Esophagus squamous epithelium (tissue), 5 donors: ENCODE data around the gene RNF115. TPM values are rescaled to one million over a fixed set of nuclear protein-coding genes. Genes with fewer than 3 reads are reported as not detected.
"Not testable (repeated sequence)": the region's sequence is repeated elsewhere in the genome, so short reads cannot be mapped to it uniquely, and the experiment has no call there.

ENCODE experiments used
- DNase-seq: peaks from one replicate; lab custom pipeline; 2025; lab: John Stamatoyannopoulos, UW
- H3K27ac ChIP-seq, 4 donors: fragments of 200-600 bp; sonication (generic); one replicate each; pipeline ENCODE4 v1.5.1; 2016 to 2019; ENCODE audit warnings: mild to moderate bottlenecking in 1 of 4
- H3K27me3 ChIP-seq, 4 donors: fragments of 200-600 bp; sonication (generic); 1 replicate in 3 of 4; 2 replicates in 1 of 4; pipeline versions ENCODE4 v1.5.1 to v1.6.0; 2017 to 2021; ENCODE audit warnings: antibody characterized with exemption in 1 of 4
- H3K36me3 ChIP-seq, 3 donors: fragments of 200-600 bp; sonication (generic); one replicate each; pipeline ENCODE4 v1.5.1; 2016 to 2019
- H3K4me1 ChIP-seq, 3 donors: fragments of 200-600 bp; sonication (generic); one replicate each; pipeline ENCODE4 v1.5.1; 2017 to 2019
- H3K4me3 ChIP-seq, 4 donors: fragments of 200-600 bp; sonication (generic); 1 replicate in 3 of 4; 2 replicates in 1 of 4; pipeline ENCODE4 v1.5.1; 2016 to 2019; ENCODE audit warnings: mild to moderate bottlenecking in 2 of 4, moderate library complexity in 1 of 4
- H3K9me3 ChIP-seq, 3 donors: fragments of 200-600 bp; sonication (generic); one replicate each; pipeline ENCODE4 v1.5.1; 2016 to 2019
- POLR2A ChIP-seq, 4 donors: fragments of 450-650 bp; IDR thresholded peaks; one replicate each; pipeline ENCODE4 v1.6.1; 2017; ENCODE audit warnings: antibody characterized with exemption in 4 of 4, mild to moderate bottlenecking in 4 of 4, moderate library complexity in 3 of 4
- WGBS, 2 donors: methylation state at CpG; one replicate each; pipeline ENCODE4 v1.1.5; 2018; 5-methylcytosine and 5-hydroxymethylcytosine counted together
- intact Hi-C: fragments of 100-400 bp; cut with DNase I; formaldehyde crosslinking; loops from one replicate; pipeline ENCODE4 v1.15.0; 2022
- total RNA-seq, 4 donors: library from RNA; depleted of rRNA; stranded (reverse); fragments of >200 nt; gene quantifications; one replicate each; pipeline ENCODE4 v1.1.0, GENCODE V29; 2016
- TF ChIP-seq, protein P1 (sequence below), 6 experiments: fragments of 450-650 bp in 4 of 6; fragments of 200-600 bp in 2 of 6; sonication (generic) in 2 of 6; IDR thresholded peaks; one replicate each; pipeline ENCODE4 v1.5.1; 2016 to 2019; ENCODE audit warnings: antibody characterized with exemption in 6 of 6, mild to moderate bottlenecking in 4 of 6, moderate library complexity in 4 of 6
- donor health status: DM: yes; HTN: yes; CAD: no.

Gene RNF115
- total RNA-seq, 4 donors from 2014 or later, result 4.3 to 17.5 (median 6.1) TPM

DNA sequence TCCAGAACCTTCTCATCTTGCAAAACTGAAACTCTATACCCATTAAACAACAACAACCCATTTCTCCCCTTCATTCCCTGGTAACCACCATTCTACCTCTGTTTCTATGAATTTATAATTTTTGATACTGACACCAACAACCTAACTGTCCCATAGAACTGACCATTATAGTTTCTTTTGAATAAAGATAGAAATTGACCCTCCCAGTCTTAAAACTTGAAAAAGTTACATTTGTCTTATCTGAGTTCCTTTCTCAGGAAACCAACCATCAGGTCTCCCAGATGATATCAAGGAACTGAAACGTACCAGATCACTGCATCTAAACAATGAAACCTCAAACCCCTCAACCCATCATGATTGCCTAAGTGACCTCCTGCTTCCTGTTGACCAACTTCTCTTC is 27.1 kb downstream of the RNF115 start:
- H3K9me3 ChIP-seq, result peaks cover 0 to 12% (median 5%) of the 10 kb centered on the region in 3 donors
- no peak overlapping the region for H3K4me3 ChIP-seq
- peaks cover 0 to 11% (median 0%) of the 10 kb centered on the region in 3 donors for H3K4me1 ChIP-seq
- 35 to 82% methylated on average over 1 of the region's 1 CpG for WGBS, 2 donors
- intact Hi-C loops, result no loop called here
- no peak for TF ChIP-seq POLR2A (IDR thresholded peaks at IDR 0.05)
- TF ChIP-seq, protein P1, sequence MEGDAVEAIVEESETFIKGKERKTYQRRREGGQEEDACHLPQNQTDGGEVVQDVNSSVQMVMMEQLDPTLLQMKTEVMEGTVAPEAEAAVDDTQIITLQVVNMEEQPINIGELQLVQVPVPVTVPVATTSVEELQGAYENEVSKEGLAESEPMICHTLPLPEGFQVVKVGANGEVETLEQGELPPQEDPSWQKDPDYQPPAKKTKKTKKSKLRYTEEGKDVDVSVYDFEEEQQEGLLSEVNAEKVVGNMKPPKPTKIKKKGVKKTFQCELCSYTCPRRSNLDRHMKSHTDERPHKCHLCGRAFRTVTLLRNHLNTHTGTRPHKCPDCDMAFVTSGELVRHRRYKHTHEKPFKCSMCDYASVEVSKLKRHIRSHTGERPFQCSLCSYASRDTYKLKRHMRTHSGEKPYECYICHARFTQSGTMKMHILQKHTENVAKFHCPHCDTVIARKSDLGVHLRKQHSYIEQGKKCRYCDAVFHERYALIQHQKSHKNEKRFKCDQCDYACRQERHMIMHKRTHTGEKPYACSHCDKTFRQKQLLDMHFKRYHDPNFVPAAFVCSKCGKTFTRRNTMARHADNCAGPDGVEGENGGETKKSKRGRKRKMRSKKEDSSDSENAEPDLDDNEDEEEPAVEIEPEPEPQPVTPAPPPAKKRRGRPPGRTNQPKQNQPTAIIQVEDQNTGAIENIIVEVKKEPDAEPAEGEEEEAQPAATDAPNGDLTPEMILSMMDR (IDR thresholded peaks at IDR 0.05), result no peak
- DNase-seq, result no peak
- H3K36me3 ChIP-seq, result peaks cover 0 to 16% (median 0%) of the 10 kb centered on the region in 3 donors
- H3K27me3 ChIP-seq, result no peaks in the 10 kb centered on the region
- H3K27ac ChIP-seq, result no peak overlapping the region

GRCh38 chr1:145795257-145795881 is 28.5 kb downstream of the RNF115 start:
- TF ChIP-seq, protein P1 (IDR thresholded peaks at IDR 0.05), result no peak
- no peak for TF ChIP-seq POLR2A (IDR thresholded peaks at IDR 0.05)
- H3K36me3 ChIP-seq, result peaks cover 0 to 16% (median 0%) of the 10 kb centered on the region in 3 donors
- no peak for DNase-seq
- no peak overlapping the region for H3K27ac ChIP-seq
- 94 to 96% methylated on average over 10 of the region's 10 CpGs for WGBS, 2 donors
- intact Hi-C loops, result no loop called here
- no peak overlapping the region for H3K4me3 ChIP-seq
- H3K4me1 ChIP-seq, result peaks cover 0 to under 1% (median 0%) of the 10 kb centered on the region in 3 donors
- H3K9me3 ChIP-seq, result peaks cover 0 to 12% (median 5%) of the 10 kb centered on the region in 3 donors
- H3K27me3 ChIP-seq, result no peaks in the 10 kb centered on the region

- WGBS, 2 donors, result 81 to 84% methylated on average over 1 of the region's 1 CpG
- intact Hi-C loops, result no loop called here
- peaks cover 0 to 29% (median 0%) of the 10 kb centered on the region in 3 donors for H3K36me3 ChIP-seq
- H3K4me3 ChIP-seq, result no peak overlapping the region
- no peaks in the 10 kb centered on the region for H3K27me3 ChIP-seq
- DNase-seq, result no peak
- no peak overlapping the region for H3K27ac ChIP-seq
- TF ChIP-seq, protein P1 (IDR thresholded peaks at IDR 0.05), result no peak
- TF ChIP-seq POLR2A (IDR thresholded peaks at IDR 0.05), result no peak
- no peaks in the 10 kb centered on the region for H3K4me1 ChIP-seq
- H3K9me3 ChIP-seq, result peaks cover 0 to 12% (median 5%) of the 10 kb centered on the region in 3 donors
Observed at GRCh38 chr1:145792484-145792883, 31.4 kb downstream of the RNF115 start.

GRCh38 chr1:145791860-145792259 is 32.0 kb downstream of the RNF115 start:
- 82 to 87% methylated on average over 2 of the region's 2 CpGs for WGBS, 2 donors
- H3K9me3 ChIP-seq, intact Hi-C loops, H3K4me1 ChIP-seq, H3K27me3 ChIP-seq, H3K4me3 ChIP-seq, DNase-seq, H3K27ac ChIP-seq: not testable (repeated sequence)
- peaks cover 0 to 32% (median 0%) of the 10 kb centered on the region in 3 donors for H3K36me3 ChIP-seq

DNA sequence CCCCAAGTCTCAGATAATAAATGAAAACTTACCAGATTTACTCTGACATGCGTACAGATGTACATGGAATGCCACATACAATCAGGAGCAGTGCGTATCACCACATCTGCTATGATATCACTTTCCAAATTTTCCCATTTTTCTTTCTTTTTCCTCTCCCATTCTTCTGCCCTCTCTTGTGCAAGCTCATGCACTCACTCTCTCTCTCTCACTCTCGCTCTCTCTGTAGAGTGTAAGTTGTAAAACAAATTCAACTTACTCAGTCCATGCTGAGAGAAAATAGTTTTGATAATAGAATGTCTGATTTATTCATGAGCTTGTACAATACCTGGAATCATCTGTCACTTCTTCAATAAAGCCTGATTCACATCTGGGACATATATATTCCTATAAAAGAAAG is 35.3 kb downstream of the RNF115 start:
- DNase-seq, result no peak
- no peaks in the 10 kb centered on the region for H3K9me3 ChIP-seq
- intact Hi-C loops, result no loop called here
- TF ChIP-seq POLR2A (IDR thresholded peaks at IDR 0.05), result no peak
- H3K4me3 ChIP-seq, result no peak overlapping the region
- no peak overlapping the region for H3K27ac ChIP-seq
- 93 to 99% methylated on average over 3 of the region's 3 CpGs for WGBS, 2 donors
- H3K4me1 ChIP-seq, result peaks cover 8 to 23% (median 19%) of the 10 kb centered on the region in 3 donors
- no peaks in the 10 kb centered on the region for H3K27me3 ChIP-seq
- peaks cover 0 to 27% (median 0%) of the 10 kb centered on the region in 3 donors for H3K36me3 ChIP-seq

DNA sequence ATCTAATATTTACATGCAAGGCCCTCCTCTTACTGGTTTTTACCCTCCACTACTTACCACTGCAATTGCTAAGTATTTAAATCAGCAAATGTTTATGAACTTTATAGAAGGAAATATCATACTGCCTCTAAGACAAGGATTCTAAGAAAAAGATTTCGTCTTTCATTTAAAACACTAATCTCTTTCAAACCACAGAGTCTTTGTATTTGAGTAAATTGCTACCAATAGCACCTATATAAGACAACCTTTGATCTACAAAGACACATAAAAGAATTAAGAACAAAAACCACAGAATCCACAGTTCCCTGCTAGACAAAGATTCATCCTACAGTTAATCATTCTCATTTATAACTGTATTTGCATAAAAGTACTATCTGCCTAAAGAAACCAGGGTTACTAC is 37.6 kb downstream of the RNF115 start:
- Histone ChIP-seq H3K9me3 (no peaks in the 10 kb centered on the region), H3K27me3 (no peaks in the 10 kb centered on the region), H3K27ac (peak overlapping the region; percentile 53 to 81 (median 66)), H3K4me3 (no peak overlapping the region), H3K4me1 (peaks cover 8 to 40% (median 19%) of the 10 kb centered on the region in 3 donors), H3K36me3 (peaks cover 0 to 16% (median 0%) of the 10 kb centered on the region in 3 donors)
- DNase-seq, result no peak
- intact Hi-C loops, result no loop called here
- TF ChIP-seq POLR2A (IDR thresholded peaks at IDR 0.05), result no peak
- TF ChIP-seq, protein P1 (IDR thresholded peaks at IDR 0.05), result no peak
- 33 to 37% methylated on average over 1 of the region's 1 CpG for WGBS, 2 donors
